Esophagus squamous epithelium (tissue), 4 donors: ENCODE measurements around the gene SETMAR.

Experiments used
- CTCF ChIP-seq, 6 experiments: fragments of 450-650 bp in 4 of 6; fragments of 200-600 bp in 2 of 6; sonication (generic) in 2 of 6; IDR thresholded peaks; one replicate each; pipeline ENCODE4 v1.5.1; 2016 to 2019; ENCODE audit warnings: antibody characterized with exemption in 6 of 6, mild to moderate bottlenecking in 4 of 6, moderate library complexity in 4 of 6
- POLR2A ChIP-seq, 4 donors: fragments of 450-650 bp; IDR thresholded peaks; one replicate each; pipeline ENCODE4 v1.6.1; 2017; ENCODE audit warnings: antibody characterized with exemption in 4 of 4, mild to moderate bottlenecking in 4 of 4, moderate library complexity in 3 of 4

DNA sequence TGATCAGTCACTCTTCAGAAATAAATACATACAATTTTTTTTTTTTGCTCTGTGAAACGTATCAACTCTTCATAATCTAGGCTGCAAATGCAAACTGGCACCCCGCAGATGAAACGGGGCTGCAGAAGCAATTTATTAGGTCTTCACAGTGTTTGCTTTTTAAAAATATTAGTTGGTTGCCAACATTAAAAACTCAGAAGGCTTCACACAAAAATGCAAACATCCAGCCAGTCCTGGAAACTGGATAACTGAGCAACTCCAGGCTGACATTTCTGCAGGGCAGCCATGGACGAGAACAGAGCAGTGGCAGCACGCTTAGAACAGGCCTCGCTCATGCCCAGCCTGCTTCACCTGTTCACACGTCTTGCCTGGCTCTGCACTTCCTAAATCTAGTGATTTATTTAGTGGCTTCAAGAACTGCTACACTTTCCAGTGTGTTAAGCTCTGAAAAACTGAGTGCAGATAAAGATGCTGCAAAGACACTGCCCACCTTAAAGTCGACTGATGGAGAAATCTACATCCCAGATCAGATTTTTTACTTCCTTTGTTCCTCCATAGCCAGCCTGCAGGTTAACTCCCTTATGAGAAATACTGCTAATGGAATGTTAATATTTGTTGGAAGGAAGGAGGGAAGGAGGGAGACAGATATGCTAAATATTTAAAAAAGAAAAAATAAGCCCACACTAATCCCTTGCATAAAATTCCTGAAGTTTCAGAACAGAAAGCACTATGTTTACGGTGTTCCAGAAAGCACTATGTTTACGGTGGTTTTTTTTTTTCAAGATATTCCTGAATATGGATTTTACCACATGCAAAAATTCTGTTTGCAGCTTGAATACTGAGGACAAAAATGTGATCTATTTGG is 53.6 kb downstream of the SETMAR start:
- TF ChIP-seq CTCF (IDR thresholded peaks at IDR 0.05) (no peak), POLR2A (IDR thresholded peaks at IDR 0.05) (no peak)
